HG02870 (cell line): Measurements from ENCODE around the gene CDCP1.

Source experiments
- ATAC-seq: cut with Tn5 transposase; IDR thresholded peaks from one replicate; pipeline ENCODE4 v1.9.1; 2021; ENCODE audit warnings: mild to moderate bottlenecking, moderate library complexity; ENCODE audit not compliant: unreplicated experiment

CDCP1 gene

GRCh38 chr3:45145681-45146614 is at the start of gene CDCP1:
TSS of gene CDCP1 (minus strand) at chr3:45146378. CDS start at chr3:45146287, 91 bp downstream.
- no peak for ATAC-seq

GRCh38 chr3:45194791-45195190 is 48.6 kb upstream of the CDCP1 start:
- no peak for ATAC-seq

GRCh38 chr3:45191924-45192417 is 45.8 kb upstream of the CDCP1 start:
- ATAC-seq: no peak

- no peak for ATAC-seq
These were observed 45.2 kb upstream of the CDCP1 start for GRCh38 chr3:45191424-45191823.

- ATAC-seq: no peak
These were observed 42.8 kb upstream of the CDCP1 start for GRCh38 chr3:45188719-45189659.

GRCh38 chr3:45187694-45188141 is 41.5 kb upstream of the CDCP1 start:
- ATAC-seq: no peak

GRCh38 chr3:45186871-45187270 is 40.7 kb upstream of the CDCP1 start:
- no peak for ATAC-seq

GRCh38 chr3:45185461-45185860 is 39.3 kb upstream of the CDCP1 start:
- no peak for ATAC-seq

GRCh38 chr3:45185052-45185451 is 38.9 kb upstream of the CDCP1 start:
- ATAC-seq: no peak

GRCh38 chr3:45183872-45184262 is 37.7 kb upstream of the CDCP1 start:
- ATAC-seq: no peak

- no peak for ATAC-seq
These were observed 37.0 kb upstream of the CDCP1 start for GRCh38 chr3:45182915-45183871.

GRCh38 chr3:45181496-45181895 is 35.3 kb upstream of the CDCP1 start:
- ATAC-seq: no peak

GRCh38 chr3:45180899-45181298 is 34.7 kb upstream of the CDCP1 start:
- ATAC-seq: no peak

GRCh38 chr3:45180051-45180450 is 33.9 kb upstream of the CDCP1 start:
- no peak for ATAC-seq

GRCh38 chr3:45179163-45179562 is 33.0 kb upstream of the CDCP1 start:
- no peak for ATAC-seq

- ATAC-seq: no peak
These were observed 32.2 kb upstream of the CDCP1 start for GRCh38 chr3:45178183-45179023.

- no peak for ATAC-seq
These were observed 30.7 kb upstream of the CDCP1 start for GRCh38 chr3:45176912-45177311.

- no peak for ATAC-seq
These were observed 28.1 kb upstream of the CDCP1 start for GRCh38 chr3:45174234-45174633.

GRCh38 chr3:45173776-45174175 is 27.6 kb upstream of the CDCP1 start:
- no peak for ATAC-seq
